ENCODE data around the gene DMD.

GRCh38 chrX:32281853-32282252, 929.5 kb downstream of the DMD start:
- TF ChIP-seq POLR2A (IDR thresholded peaks at IDR 0.05; ENCODE audit: low read depth, low read length) (no peak), POLR2AphosphoS5 (IDR thresholded peaks at IDR 0.05; ENCODE audit: low read depth, low read length) (no peak)
